ENCODE results near the gene LANCL1.
"Not testable (repeated sequence)": the region's sequence is repeated elsewhere in the genome, so short reads cannot be mapped to it uniquely, and the experiment has no call there.

Gene LANCL1

DNA sequence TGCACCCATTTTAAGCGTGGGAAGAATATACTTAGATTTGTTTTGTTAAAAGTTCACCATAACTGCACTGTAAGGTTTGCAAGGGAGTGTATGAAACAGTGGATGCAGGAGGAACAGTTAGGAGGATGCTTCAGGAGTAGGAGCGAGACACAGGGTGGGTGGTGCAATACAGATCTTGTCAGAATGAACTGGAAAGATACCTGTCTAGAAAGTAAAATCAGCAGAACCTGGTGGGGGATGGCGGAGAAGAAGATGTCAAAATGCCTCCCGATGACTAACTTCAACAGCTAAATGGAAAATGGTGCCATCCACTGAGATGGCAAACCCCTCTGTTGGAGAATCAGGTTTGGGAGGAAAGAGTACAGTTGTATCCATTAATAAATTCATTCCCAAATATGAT, 18.2 kb downstream of the LANCL1 start:
- no peak for DNase-seq

DNA sequence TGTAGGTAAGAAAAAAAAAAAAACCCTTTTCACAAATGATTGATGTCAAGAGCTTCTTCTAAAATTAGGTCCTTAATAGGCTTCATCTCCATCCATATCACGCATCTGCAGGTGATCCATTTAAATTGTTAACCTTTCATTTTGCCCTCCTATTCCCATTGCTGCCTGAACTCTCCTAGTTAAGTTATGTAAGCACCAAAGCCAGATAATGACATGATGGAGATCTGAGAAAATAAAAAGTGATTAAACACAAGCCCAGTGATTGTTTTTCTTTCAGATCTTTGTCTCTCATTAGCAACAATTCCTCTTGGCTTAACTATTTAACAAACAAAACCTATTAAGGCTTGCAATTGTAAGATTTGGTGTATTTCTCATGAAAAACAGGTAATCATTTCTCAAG, 20.0 kb downstream of the LANCL1 start:
- no peak for DNase-seq

DNA sequence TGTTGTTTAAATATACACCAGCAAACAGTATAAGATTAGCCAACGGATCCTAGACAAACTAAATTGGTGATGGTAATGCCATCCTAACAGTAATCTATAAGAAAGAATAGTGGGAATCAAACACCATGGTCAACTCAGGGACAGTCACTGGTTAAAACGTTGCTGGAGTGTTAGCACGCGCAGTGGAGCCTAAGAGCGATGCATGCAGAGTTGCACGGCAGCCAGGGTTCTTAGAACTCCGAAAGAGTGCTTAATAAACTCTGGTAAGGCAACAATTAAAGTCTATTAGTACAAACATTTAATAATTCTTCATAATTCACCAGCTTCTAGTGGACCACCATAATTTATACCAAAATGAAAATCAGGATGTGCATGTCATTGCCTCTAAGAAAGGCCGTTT, 22.2 kb downstream of the LANCL1 start:
- no peak for DNase-seq

DNA sequence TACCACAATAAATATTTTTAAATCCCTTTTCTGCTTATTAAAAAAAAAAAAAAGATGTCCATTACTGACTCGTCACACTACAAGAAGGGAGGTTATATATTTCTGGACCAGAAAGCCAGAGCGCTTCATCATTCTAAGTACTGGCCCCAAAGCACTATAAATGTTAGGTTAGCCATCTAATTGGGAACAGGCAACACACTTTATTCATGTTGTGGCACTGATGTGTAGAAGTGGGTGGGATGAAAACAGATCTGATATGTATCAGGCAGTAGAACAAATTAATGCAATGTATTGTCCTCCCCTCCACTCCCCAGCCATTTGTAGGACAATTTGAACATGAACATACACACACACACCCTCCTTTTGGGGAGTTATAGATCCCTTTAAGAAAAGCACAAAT, 24.4 kb downstream of the LANCL1 start:
- no peak for DNase-seq

DNA sequence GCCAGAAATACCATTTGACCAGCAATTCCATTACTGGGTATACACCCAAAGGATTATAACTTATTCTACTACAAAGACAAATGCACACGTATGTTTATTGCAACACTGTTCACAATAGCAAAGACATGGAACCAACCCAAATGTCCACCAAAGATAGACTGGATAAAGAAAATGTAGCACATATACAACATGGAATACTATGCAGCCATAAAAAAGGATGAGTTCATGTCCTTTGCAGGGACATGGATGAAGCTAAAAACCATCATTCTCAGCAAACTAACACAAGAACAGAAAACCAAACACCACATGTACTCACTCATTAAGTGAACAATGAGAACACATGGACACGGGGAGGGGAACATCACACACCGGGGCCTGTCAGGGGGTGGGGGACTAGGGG, 25.6 kb downstream of the LANCL1 start:
- not testable (repeated sequence) for DNase-seq

DNA sequence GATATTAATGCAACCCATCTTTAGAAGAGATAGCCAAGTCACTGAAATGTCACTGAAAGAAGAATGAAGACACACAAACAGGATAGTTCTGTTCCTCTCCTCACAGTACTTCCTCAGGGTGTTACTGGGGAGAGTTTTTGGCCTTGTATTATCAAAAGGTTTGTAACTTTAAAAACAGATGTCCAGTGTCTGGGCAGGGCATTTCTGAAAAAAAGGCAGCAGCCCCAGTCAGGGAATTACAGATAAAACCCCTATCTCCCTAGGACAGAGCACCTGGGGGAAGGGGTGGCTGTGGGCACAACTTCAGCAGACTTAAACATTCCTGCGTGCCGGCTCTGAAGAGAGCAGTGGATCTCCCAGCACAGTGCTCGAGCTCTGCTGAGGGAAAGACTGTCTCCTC, 30.8 kb downstream of the LANCL1 start:
- DNase-seq: no peak

DNA sequence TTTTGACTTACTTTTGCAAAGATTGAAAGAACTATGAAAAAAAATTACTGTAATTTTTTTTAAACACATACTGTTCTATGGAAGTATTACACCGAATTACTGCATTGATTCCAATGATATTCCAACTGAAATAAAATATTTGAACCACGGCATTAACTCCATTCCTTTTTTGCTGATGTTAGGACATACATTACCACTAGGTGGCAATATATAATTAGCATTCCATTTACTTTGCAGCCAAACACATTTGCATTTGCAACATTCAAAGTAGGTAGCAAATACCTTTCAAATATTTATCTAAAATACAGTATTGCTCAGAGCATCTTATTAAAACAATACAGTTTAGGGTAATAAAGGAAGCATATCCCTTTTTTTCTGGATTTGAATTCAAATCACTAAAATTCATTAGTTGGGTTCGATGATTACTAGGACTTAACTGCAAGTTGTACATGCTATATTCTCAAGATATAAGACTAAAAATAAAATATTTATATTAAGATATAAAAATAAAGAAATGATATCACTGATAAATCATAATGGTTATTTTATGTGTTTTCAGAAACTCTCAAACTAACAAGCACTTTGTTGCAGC, 31.3 kb downstream of the LANCL1 start:
- no peak for DNase-seq

DNA sequence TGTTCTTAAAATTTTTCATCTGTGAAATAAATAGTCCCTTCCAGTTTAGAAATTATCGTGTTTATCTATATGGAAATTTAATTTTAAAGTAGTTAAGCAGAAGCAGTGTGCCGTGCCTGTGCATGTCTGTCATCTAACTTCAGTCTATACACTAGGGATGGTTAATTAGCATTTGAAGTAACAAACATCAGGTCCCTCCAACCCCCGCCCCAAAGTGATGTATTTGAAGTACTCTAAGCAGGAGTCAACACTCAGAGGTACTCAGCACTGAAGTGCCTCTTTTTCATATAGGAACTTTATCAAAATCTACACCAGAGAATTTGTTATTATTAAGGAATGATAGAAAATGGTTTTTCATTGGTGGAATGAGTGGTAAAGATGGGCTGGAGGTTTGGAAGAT, 33.0 kb downstream of the LANCL1 start:
- DNase-seq: no peak

DNA sequence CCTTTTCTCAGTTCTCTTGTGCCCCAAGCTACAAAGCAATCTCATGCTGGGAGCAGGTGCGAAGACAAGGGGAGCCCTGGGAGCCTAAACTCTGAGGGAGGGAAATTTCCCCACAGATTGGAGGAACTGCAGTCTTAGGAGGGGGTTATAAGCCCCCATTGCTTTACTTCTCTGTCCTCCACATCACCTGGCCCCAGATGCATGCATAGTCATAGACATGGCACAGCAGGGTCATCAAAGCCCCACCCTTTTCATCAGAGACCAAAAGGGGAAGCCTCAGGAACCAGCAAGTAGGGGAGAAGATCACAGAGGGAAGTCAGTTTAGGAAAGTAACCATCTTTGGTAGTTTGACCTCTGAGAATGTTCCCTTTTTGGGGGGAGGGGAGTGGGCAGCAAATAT, 33.7 kb downstream of the LANCL1 start:
- DNase-seq: no peak

DNA sequence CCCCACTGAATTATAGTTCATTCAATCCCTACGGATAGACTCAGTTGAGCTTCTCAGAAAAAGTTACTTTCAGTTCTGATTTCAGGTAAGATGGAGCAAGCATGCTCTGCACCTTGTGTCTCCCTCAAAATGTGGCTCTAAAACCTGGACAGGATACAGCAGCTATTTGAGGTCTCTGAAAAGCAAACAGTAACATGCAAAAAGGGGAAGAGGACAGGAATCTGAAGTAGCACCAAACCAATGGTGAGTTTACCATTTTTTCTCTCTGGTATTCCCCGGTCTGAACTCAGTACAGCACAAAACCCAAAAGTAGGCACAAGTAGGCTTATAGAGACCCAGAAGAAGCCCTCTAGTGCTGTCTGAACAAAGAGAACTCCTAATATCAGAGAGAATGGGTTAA, 34.1 kb downstream of the LANCL1 start:
- DNase-seq: no peak

DNA sequence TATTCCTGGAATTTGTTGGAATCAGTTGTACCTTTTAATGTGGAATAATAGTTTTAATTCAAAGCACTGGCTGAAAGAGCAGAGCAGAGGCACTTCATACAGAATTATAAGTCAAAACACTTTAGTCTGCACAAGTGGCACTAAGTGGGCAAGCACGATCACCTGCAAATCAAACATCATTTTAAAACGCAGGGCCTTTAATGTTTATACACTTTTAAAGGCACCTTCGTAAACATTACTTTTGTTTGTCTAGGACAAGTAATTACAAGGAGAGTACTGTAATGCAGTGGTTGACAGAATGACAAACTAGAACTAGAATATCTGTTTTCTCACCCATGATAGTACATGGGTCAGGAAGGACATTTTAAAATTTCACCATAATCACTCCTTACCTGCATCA, 36.4 kb downstream of the LANCL1 start:
- DNase-seq: no peak

DNA sequence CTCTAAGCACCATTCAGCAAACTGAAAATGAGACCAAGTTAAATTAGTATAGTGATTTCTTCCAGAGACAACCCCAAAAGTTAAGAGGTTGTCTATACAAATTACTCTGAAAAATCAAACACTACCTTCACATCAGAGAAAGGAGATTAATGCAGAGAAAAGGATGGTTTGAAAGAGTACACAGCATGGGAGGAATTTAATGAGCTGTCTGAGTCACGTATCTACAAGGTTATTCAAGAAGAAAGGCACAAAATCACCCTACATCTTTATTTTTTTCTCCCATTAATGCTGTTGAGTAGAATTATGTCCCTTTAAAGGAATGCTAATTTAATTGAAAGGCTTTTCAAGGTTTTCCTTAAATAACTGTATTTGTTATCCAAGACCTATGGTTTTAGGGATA, 41.1 kb downstream of the LANCL1 start:
- DNase-seq: no peak

DNA sequence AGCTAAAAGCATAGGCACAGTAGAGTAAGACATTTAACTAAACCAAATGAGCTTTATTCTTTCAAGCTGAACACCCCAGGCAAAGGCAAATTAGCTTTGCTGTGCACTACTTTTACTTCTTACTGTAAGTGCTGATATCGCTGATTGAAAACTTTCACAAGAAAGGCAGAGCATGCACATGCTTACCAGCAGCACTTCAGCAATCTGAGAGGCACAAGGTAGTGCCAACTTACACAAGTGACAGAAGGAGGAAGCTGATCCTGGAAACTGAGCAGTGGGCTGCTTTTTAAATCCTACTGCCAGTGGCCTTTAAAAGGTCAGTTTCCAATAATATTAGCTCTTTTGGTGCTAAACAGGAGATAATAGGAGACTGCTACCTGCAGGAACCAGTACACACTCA, 43.9 kb downstream of the LANCL1 start:
- no peak for DNase-seq

DNA sequence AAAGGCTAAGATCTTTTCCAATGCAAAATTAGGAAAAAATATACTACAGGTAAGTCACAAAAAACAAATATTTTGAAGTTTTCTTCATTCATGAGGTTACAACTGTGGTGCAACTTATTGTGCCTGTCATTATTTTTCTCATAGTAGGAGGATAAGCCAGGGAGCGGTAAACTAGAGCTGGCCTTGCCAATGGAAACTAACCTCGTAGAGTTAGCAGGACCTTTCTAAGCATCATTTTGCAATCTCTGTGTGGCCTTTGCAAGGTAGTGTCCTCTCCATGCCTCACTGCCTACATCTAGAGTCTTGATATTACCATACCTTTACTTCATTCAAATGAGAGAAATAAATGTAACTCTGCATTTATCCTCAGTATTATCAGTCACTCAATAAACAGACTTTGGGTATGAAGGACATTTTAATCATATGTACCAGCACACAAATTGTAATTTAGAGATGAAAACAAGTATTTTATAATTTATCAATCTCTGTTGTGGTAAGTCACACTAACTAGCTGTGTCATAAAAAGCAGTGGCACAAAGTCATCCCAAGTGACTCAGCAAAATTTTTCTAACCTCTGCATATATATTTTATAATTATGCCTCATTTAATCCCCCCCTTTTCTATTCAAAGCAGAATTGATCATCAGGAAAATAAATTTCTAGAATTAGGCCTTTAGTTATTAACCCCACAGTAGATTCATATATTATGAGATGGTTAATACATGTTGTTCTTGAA, 47.0 kb downstream of the LANCL1 start:
- no peak for DNase-seq

DNA sequence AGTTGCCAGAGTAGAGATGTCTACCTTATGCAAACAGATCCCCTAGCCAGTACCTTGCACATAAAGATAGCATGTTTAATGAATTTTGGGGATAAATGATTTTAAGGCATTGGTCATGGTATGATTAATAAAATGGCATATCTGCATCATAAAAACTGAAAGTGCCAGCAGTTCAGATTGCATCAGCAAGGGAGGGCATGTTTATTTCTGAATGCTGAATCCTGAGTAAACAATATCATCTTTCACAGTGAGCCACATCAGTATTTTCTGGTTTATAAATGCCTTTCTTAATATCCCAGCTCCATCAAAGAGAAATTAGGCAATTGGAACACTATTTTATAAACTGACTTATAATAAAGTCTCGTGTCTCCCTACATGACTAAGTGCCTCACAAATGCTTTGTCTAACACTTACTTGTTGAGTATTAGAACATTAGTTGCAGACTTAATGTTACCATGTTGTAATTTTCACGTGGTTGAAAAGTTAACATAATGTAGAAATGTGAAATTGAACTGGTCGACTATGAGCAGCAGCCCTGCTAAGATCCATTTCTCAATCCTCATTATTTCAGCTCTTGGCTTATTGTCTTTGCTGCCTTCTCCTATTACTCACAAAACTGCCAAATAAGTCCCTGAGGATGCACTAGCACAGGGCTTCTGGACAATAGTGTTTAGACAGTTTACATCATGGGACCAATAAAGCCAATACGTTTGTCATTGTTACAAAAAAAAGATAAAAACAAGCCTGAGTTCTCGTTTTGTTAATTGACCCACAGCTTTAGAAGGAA, 48.0 kb downstream of the LANCL1 start:
- DNase-seq: no peak

DNA sequence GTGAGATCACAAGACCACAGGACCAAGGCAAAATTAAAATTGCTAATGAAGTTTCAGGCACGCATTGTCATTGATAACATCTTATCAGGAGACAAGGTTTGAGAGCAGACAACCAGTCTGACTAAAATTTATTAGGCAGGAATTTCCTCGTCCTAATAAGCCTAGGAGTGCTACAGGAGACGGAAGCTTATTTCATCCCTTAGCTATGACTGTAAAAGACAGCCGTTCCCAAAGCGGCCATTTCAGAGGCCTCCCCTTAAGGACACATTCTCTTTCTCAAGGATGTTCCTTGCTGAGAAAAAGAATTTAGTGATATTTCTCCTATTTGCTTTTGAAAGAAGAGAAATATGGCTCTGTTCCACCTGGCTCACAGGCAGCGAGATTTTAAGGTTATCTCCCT, 49.2 kb downstream of the LANCL1 start:
- DNase-seq: not testable (repeated sequence)

DNA sequence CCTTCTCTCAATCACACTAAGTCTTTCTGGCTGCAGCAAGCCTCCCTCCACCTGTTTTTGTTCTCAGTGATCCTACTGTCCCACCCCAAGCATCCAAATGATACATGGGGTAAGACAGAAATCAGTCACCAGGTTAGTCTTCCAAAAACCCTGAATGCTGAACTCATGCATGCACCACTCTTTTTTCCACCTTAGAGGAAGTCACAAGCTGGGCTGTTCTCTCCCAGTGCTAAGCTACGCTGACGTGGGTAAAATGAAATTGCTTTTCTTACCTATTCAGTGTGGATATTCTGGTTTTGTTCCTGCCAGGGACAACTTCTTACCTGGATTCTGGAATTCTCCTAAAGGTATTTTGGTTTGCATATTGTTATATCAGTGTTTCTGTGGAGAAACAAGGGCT, 54.2 kb downstream of the LANCL1 start:
- DNase-seq: no peak

DNA sequence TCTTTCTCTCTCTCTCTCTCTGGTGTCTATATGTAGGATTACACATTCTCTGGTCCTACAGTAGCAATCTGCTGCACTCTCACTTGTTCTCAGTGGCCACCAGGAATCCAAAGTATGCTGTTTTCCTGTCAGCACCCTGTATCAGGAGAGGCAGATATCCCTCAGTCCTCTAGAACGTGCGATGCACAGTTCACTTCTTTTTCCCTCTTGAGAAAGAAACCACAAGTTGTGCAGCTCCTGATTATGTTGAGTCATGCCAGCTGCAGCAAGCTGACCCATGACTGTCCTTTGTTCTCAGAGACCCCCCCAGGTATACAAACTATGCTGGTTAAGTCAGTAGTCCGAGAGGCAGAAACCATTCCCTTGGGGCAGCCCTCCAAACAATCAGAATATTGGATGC, 54.6 kb downstream of the LANCL1 start:
- no peak for DNase-seq

DNA sequence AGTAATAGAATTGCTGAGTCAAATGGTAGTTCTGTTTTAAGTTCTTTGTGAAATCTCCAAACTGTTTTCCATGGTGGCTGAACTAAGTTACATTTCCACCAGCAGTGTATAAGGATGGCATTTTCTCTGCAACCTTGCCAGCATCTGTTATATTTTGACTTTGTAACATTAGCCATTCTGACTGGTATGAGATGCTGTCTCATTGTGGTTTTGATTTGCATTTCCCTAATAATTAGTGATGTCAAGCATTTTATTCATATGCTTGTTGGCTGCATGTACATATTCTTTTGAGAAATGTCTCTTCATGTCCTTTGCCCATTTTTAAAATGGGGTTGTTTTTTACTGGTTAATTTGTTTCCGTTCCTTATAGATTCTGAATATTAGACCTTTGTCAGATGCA, 63.9 kb downstream of the LANCL1 start:
- no peak for DNase-seq

DNA sequence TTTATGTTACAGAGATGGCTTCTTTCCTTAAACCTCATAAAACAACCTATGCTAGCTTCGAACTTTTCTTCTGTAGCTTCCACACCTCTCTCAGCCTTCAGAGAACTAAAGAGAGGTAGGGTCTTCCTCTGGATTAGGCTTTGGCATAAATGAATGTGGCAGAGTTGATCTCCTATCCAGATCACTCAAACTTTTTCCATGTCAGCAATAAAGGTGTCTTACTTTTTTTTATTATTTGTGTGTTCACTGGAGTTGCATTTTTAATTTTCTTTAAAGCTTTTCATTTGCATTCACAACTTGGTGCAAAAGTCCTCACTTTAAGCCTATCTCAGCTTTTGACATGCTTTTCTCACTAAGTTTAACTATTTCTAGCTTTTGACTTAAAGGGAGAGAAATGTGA, 66.0 kb downstream of the LANCL1 start:
- DNase-seq: no peak

DNA sequence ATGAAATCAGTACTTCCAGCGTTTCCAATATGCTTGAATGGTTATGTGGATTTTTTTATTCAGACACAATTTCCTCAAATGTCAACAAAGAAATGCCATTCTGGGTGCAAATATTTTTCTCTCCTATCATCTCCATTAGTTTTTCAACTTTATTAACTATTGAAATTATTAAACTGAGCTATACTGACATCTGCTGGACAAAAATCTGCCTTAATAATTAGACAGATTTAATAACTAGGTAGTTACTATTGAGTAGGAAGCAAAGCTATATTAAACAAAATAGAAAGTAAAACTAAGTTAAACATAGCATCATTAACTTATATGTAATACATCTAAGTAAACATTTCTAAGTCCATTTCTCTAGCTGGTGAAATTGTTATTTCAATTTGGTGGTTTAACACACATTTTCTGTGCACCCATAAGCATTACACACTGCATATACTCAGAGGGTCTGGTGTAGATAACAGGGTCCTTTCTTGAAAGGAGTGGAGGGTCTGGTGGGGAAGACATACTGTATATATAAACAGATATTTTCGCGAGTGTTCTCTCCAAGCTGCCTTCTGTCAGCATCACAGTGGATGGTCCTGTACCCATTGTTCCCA, 77.0 kb downstream of the LANCL1 start:
- no peak for DNase-seq

DNA sequence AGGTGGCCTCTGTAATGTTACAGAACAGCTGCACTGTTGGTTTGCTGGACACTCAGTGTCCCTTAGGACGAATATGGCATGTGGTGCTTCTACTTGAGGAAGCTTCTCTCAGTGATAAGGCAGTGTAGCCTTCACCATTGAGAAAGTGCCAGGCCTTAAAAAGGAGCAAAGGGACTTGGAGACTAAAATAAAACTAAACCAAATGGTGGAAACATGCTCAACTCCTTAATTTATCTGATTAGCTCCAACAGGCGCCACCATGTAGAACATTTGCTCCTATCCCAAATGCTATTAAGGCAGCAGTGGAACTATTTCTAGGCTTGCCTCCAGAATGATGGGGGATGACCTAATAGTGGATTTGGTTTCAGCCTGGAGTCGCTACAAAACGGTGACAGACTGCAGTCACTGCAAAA, 84.1 kb downstream of the LANCL1 start:
- DNase-seq: no peak

DNA sequence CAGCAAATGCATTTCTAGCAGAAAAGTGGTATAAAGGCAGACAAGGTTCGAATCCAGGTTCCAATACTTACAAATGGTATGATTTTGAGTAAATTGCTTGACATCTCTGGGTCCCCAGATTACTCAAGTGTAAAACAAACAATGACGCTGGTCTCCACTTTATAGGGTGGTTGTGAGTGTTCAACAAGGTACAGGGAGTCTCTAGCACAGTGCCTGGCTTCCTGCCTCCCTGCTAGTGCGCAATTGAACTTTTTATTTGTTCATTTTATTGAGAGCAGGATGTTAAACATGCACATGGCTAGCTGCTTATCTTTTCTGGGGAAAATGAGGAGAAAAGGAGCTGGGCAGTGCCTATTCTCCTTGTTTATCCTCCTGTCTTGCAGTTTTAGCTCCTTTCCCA, 86.7 kb downstream of the LANCL1 start:
- no peak for DNase-seq

DNA sequence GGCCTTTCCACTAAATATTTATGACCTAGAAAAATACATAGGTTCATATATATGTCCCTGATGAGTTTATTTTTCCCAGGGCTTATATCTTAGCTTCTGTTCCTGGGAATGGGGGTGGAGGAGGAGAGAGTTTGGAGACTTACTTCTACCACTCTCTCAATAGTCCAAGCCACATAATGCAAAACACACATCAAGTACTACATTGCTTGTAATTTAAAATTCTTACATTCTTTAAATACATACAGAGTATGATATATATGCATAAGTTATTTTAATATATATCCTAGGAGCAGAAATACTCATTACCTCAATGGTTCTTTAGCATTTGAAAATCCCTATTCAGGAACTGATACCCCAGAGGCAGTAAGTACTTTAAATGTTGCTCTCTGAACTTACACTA, 88.4 kb downstream of the LANCL1 start:
- no peak for DNase-seq

Measured in activated naive CD4-positive, alpha-beta T cell treated with Interleukin-2 at 50 U/mL for 16 hours (primary cell).